GM15510 (cell line): ENCODE data around the gene NINL.

ENCODE experiments used
- POLR2A ChIP-seq: IDR thresholded peaks from 3 replicates; pipeline ENCODE4 v1.6.1; 2011; ENCODE audit warnings: borderline replicate concordance; ENCODE audit not compliant: insufficient read length; ENCODE audit errors: extremely low read depth

Gene NINL

DNA sequence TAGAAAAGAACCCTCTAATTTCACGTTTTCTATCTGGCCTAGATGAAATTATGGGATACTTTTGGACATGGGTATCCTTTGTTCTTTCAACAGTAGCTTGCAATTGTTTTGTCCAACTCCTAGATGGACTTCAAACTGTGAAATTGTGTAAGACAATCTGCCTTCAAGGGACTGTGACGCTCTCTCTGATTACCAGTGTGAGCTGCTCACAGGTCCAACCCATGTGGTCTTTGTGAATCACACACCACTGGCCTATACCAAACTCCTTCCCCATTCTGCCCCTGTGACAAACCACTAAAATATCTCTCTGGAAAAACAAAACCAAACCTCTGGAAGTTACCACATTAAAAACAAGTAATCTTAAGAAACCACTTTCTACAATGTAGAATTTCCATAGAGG is 59.5 kb downstream of the NINL start:
- TF ChIP-seq POLR2A, result no peak

DNA sequence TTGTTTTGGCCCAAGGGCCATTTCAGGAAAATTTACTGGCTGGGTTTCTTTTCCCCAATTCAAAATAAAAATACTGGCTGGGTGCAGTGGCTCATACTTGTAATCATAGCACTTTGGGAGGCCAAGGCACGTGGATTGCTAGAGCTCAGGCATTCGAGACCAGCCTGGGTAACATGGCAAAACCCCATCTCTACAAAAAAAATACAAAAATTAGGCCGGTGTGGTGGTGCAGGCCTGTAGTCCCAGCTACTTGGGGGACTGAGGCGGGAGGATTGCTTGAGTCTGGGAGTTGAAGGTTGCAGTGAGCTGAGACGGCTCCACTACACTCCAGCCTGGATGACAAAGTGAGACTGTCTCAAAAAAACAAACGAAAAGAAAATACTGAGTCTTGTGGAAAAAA is 60.0 kb downstream of the NINL start:
- TF ChIP-seq POLR2A, result no peak

DNA sequence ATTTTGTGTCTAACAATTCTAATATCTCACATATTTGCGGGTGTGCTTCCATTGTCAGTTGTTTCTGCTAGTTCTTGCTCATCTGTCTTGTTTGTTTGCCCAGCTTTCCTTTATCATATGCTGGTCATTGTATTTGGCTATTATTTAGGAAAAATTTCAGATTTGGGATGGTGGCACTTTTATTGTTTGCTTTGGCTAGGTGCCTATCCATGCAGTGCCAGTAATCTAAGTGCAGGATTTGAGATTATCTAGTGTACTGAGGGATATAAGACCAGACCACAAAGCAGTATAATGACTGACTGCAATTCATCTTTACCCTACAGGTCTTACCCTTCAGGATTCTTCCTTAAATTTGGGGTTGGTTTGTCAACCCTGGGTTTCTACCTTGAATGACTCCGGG is 63.9 kb downstream of the NINL start:
- no peak for TF ChIP-seq POLR2A

DNA sequence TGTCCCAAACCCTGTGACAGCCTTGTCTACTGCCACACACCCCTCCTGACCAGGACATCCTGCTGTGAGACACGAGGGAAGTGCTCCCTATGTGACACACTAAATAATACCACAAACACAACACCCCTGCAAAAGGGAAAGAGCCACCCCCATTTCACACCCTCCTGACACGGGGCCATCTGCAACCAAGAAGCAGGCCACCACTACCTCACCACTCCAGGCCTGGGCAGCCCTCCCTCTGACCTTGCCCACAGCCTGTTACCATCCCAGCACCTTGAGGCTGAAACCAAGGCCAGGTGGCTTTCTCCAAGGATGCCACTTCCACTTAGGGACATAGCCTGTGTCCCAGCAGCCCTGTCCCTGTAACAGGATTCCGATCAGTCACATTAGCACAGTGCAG is 68.2 kb downstream of the NINL start:
- TF ChIP-seq POLR2A, result no peak

DNA sequence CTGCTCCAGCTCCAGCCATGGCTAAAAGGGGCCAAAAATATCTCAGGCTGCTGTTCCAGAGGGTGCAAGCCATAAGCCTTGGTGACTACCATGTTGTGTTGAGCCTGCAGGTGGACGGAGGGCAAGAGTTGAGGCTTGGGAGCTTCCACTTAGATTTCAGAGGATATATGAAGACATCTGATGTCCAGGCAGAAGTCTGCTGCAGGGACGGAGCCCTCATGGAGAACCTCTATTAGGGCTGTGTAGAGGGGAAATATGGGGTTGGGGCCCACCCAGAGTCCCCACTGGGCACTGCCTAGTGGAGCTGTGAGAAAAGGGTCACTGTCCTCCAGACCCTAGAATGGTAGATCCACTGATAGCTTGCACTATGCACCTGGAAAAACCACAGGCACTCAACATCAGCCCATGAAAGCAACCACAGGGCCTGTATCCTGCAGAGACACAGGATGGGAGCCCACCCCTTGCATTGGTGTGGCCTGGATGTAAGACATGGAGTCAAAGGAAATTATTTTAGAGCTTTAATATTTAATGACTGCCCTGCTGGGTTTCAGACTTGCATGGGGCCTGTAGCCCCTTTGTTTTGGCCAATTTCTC is 70.5 kb downstream of the NINL start:
- TF ChIP-seq POLR2A, result no peak

GRCh38 chr20:25514195-25514594 is 71.1 kb downstream of the NINL start:
- no peak for TF ChIP-seq POLR2A

- TF ChIP-seq POLR2A, result no peak
Measured at GRCh38 chr20:25512709-25513108, 72.6 kb downstream of the NINL start.

GRCh38 chr20:25511183-25511582 is 74.1 kb downstream of the NINL start:
- TF ChIP-seq POLR2A, result no peak

GRCh38 chr20:25510721-25511120 is 74.6 kb downstream of the NINL start:
- no peak for TF ChIP-seq POLR2A

- no peak for TF ChIP-seq POLR2A
Measured at GRCh38 chr20:25510202-25510601, 75.1 kb downstream of the NINL start.

GRCh38 chr20:25509084-25509483 is 76.2 kb downstream of the NINL start:
- no peak for TF ChIP-seq POLR2A

- no peak for TF ChIP-seq POLR2A
Measured at GRCh38 chr20:25508083-25508770, 77.1 kb downstream of the NINL start.

- TF ChIP-seq POLR2A, result no peak
Measured at GRCh38 chr20:25507385-25508082, 77.8 kb downstream of the NINL start.

DNA sequence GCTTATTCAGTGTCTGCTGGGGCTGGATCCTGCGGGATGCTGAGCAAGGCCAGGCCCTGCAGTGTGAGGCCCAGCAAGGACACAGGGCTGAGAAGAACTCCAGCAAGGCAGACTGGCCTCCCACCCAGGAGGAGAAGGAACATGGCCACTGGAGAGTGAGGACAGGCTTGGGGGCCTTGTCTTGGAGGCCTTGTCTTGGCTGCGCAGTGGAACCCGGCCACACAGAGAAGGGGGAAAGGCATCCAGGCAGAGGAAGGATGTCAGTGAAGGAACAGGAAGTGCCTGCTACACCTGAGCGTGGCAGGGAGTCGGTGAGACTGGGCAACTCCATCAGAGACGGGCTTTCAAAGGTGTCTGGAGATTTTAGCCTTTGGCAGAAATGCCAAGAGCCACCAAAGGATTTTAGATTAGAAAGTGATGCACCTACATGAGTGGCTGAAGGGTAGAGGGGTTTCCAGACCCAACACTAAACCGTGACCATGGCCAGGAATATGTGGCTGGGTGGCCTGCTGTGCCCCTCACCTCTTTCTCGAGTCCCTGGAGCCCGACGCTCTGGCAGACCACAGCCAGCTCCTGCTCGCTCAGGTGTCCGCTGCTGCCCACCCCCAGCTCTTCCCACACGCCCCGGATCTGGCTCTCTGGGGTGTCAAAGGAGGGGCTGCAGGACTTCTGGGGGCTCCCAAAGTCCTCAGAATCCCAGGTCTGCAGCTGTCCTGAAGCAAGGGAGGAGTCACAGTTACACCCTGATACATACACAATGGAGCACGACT is 80.8 kb downstream of the NINL start:
- no peak for TF ChIP-seq POLR2A

- TF ChIP-seq POLR2A, result no peak
Measured at GRCh38 chr20:25503936-25504335, 81.4 kb downstream of the NINL start.
